IPS-18a (cell line): ENCODE data around the gene PSAT1.

ENCODE experiments used
- H3K27ac ChIP-seq: one replicate; pipeline ENCODE4 v1.5.1; 2013; ENCODE audit warnings: low read length
- H3K27me3 ChIP-seq: one replicate; pipeline ENCODE4 v1.6.1; 2013; ENCODE audit warnings: mild to moderate bottlenecking, low read length; ENCODE audit not compliant: control insufficient read depth, insufficient read depth
- H3K36me3 ChIP-seq: one replicate; pipeline ENCODE4 v1.6.1; 2013; ENCODE audit warnings: low read depth, low read length; ENCODE audit not compliant: control insufficient read depth
- H3K4me1 ChIP-seq: one replicate; pipeline ENCODE4 v1.6.1; 2013; ENCODE audit warnings: low read depth, low read length; ENCODE audit not compliant: control insufficient read depth
- H3K4me3 ChIP-seq: one replicate; pipeline ENCODE4 v1.5.1; 2013; ENCODE audit warnings: low read length
- H3K9ac ChIP-seq: one replicate; pipeline ENCODE4 v1.6.1; 2013; ENCODE audit warnings: mild to moderate bottlenecking, low read length, moderate library complexity
- H3K9me3 ChIP-seq: one replicate; pipeline ENCODE4 v1.6.1; 2013; ENCODE audit warnings: low read depth, low read length; ENCODE audit not compliant: control insufficient read depth

Gene PSAT1

DNA sequence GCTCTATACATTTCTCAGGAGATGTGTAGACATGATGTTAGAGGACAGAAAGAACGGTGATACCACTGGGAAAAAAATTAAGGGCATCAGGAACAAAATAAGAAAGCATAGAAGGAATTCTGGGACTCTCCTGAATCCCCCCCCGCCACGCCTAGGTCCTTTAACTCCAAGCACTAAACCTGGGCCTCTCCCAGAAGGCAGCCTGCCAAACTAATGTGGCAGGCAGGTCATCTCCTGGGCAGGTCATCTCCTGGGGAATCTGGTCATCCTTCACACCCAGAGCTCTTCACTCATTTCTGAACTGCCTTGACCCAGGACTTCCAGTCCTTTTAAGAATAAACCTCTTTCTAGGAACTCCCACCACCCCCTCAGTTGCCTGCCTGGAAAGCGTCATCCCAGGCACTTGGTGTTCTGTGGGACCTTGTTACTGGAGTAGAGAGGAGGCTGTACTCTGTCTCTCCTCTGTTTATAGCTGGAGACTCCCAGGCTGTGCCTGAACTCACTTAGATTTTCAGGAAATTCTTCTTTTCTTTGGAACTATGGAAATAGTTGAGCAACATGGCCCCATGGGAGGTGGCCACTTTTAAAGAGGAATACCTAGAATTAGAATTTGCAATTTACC is 24.1 kb downstream of the PSAT1 start:
- Histone ChIP-seq H3K27ac (no peak overlapping the region), H3K36me3 (peaks cover 90% of the 10 kb centered on the region), H3K9ac (no peak overlapping the region), H3K4me3 (no peak overlapping the region), H3K27me3 (no peaks in the 10 kb centered on the region), H3K4me1 (no peaks in the 10 kb centered on the region), H3K9me3 (no peaks in the 10 kb centered on the region)

DNA sequence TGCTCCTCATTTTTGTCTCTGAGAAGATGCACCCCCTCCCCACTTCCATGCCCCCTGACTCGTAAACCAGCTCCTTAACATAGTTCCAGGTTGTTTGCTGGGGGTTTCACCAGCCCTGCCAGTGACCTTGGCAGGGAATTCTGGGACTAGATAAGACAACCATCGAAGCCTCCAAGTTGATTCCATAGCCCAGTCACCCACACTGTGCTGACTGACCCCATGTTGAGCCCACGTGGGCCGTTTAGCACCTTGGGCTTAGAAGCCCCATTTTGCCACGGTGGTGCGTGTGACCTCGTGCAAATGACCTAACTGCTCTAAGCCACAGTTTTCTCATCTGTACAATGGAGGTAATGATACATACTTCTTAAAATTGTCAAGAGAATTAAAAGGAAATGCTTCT is 24.6 kb downstream of the PSAT1 start:
- Histone ChIP-seq H3K27ac (no peak overlapping the region), H3K9me3 (no peaks in the 10 kb centered on the region), H3K36me3 (peaks cover 90% of the 10 kb centered on the region), H3K4me3 (no peak overlapping the region), H3K4me1 (no peaks in the 10 kb centered on the region), H3K27me3 (no peaks in the 10 kb centered on the region), H3K9ac (no peak overlapping the region)

DNA sequence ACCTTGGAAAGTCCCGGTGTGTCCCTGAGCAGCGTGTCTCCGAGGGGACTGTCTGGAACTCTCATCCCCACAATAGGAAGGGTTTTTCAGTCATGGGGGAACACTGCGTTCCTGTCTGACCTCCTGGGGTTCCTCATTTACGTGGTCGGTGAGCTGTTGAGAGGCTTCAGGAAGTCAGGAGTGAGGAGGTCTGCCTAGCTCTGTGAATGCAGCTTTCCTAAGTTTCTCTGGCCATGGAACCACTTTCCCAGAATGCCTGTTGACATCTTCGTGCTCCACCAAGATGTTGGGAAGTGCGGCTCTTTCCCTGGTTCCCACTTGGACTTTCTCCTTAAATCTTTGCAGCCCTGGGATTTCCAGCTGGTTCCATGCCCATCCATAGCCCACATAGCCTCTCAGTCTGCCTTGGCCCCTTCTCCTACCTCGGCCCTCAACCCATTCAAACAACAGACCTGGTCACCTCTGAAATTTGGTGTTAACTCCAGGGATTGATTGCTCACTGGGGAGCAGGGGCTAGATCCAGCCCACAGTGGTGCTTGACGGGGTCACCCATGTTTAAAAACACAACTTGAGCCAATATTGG is 27.2 kb downstream of the PSAT1 start:
- no peak overlapping the region for H3K27ac ChIP-seq
- no peak overlapping the region for H3K4me3 ChIP-seq
- no peaks in the 10 kb centered on the region for H3K9me3 ChIP-seq
- peaks cover 87% of the 10 kb centered on the region for H3K36me3 ChIP-seq
- no peaks in the 10 kb centered on the region for H3K4me1 ChIP-seq
- H3K27me3 ChIP-seq = no peaks in the 10 kb centered on the region
- H3K9ac ChIP-seq = no peak overlapping the region

DNA sequence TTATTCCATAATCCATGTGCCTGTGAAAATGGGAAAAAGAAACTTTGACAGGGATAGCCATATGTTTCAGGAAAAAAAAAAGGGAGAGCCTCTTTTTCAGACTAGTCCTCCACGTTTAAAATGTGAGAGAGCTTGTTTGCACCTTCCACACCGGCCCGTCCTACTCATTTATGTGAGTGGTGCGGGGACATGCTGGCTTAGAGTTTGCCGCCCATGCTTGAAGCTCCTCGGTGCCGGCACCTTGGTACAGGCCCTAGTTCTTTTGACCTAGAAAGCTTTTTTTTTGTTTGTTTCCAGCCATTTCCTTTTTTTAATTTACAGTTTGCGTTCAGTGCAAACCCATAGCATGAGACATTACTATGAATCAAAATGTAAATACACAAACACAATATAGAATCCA is 27.8 kb downstream of the PSAT1 start:
- Histone ChIP-seq H3K36me3 (peaks cover 85% of the 10 kb centered on the region), H3K4me3 (no peak overlapping the region), H3K4me1 (no peaks in the 10 kb centered on the region), H3K27ac (no peak overlapping the region), H3K9me3 (no peaks in the 10 kb centered on the region), H3K9ac (no peak overlapping the region), H3K27me3 (no peaks in the 10 kb centered on the region)

DNA sequence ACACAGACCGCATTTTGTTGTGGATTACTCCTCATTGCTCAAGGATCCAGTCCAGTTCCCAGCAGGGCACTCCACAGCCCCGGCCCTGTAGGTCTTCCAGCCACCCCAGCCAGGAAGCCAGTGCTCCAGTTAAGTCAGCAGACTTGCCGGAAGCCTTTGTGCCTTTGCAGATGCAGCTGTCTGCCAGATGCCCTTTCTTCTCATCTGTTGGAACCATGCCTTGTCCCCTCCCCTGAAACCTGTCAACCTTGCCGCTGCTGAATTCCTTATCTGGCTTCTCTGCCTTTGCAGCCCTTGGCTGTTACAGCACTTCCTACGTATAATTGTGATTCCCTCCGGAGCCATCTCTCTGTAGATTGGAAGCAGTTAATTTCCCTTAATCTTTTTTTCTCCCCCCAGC is 28.4 kb downstream of the PSAT1 start:
- Histone ChIP-seq H3K27ac (no peak overlapping the region), H3K9ac (no peak overlapping the region), H3K4me1 (no peaks in the 10 kb centered on the region), H3K9me3 (no peaks in the 10 kb centered on the region), H3K4me3 (no peak overlapping the region), H3K36me3 (peaks cover 83% of the 10 kb centered on the region), H3K27me3 (no peaks in the 10 kb centered on the region)

DNA sequence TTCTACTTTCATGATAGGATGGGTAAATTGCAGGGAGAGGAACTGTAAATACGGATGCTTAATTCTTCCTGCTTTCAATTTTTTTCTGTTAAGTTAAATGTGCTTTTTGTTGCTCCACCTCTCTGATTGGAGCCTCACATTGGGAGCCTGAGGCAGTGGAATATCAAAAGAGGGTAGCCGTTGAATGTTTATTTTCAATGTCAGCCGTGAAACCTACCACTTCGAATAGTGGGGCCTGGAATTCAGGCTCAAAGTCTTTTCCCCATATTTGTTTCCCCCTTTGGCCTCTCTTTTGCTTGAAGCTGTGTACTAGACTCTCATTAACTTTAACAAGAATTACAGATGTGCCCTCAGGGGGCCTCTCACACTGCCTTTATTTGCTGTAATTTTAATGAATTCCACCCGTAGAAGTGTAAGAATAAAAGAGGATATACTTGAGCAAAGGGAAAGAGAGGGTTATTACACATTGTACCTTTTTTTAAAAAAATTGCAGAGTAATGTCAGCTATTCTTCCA is 29.0 kb downstream of the PSAT1 start:
- H3K27me3 ChIP-seq = no peaks in the 10 kb centered on the region
- H3K4me1 ChIP-seq = no peaks in the 10 kb centered on the region
- no peaks in the 10 kb centered on the region for H3K9me3 ChIP-seq
- H3K9ac ChIP-seq = no peak overlapping the region
- H3K36me3 ChIP-seq = peaks cover 78% of the 10 kb centered on the region
- no peak overlapping the region for H3K4me3 ChIP-seq
- H3K27ac ChIP-seq = no peak overlapping the region

DNA sequence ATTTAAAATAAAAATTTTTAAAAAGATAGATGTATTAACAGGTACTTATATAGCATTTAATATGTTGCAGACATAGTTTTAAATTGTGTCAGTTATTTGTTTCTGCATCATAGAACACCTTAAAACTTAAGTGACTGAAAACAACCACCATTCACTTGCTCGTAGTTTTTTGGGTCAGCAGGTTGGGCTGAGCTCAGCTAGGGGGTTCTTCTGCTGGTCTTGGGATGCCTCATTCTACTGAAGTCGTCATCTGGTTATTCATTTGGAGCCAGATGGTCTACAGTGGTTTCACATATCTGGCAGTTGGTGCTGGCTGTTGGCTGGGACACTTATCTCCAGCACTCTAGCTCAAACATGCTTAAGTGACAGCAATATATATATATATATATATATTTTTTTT is 29.6 kb downstream of the PSAT1 start:
- H3K36me3 ChIP-seq = peaks cover 71% of the 10 kb centered on the region
- no peak overlapping the region for H3K27ac ChIP-seq

DNA sequence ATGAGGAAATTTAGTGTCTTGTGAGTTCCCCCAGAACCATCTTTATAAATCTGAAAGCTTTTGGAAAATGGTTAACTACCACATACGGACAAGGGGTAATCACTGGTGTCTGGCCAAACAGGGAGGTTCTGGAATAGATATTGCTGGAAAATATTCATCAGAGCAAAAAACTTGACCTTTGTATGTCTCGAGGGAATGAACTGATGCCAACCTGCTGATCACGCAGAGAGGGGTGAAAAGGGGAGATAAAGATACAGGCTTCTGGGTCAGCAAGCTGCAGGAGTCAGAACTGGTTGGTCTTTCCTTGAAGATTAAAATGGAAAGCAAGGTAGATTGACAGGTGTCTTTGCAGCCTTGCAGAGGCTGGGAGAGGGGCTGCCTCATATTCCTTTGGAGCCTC is 35.5 kb downstream of the PSAT1 start:
- H3K27me3 ChIP-seq = no peaks in the 10 kb centered on the region
- no peaks in the 10 kb centered on the region for H3K4me1 ChIP-seq
- peaks cover 26% of the 10 kb centered on the region for H3K36me3 ChIP-seq
- no peak overlapping the region for H3K9ac ChIP-seq
- H3K9me3 ChIP-seq = peaks cover 7% of the 10 kb centered on the region
- no peak overlapping the region for H3K27ac ChIP-seq
- H3K4me3 ChIP-seq = no peak overlapping the region

More for the DNA sequence above, 29.6 kb downstream of the PSAT1 start:
- Histone ChIP-seq H3K4me3 (no peak overlapping the region), H3K27me3 (no peaks in the 10 kb centered on the region), H3K9ac (no peak overlapping the region), H3K9me3 (no peaks in the 10 kb centered on the region), H3K4me1 (no peaks in the 10 kb centered on the region)

DNA sequence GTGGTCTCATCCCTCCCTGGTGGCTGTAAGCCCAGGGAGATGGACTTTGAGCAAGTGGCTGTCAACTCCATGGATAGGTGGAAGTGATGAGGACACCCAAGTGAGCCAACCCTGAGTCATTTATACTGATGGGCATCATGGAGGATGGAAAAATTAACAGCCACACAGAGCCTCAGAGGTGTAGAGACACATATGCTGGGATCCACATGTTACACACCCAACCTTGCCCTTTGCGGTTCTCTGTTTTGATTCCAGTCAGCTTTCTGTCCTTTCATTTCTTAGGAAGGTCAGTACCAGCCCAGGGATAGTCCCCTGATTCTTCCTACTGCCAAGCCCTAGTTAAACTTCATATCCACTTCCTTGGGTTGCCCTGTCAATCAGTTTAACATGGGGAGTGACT is 51.9 kb downstream of the PSAT1 start:
- Histone ChIP-seq H3K9me3 (no peaks in the 10 kb centered on the region), H3K27ac (no peak overlapping the region), H3K36me3 (no peaks in the 10 kb centered on the region), H3K4me3 (no peak overlapping the region), H3K27me3 (no peaks in the 10 kb centered on the region), H3K4me1 (no peaks in the 10 kb centered on the region), H3K9ac (no peak overlapping the region)

DNA sequence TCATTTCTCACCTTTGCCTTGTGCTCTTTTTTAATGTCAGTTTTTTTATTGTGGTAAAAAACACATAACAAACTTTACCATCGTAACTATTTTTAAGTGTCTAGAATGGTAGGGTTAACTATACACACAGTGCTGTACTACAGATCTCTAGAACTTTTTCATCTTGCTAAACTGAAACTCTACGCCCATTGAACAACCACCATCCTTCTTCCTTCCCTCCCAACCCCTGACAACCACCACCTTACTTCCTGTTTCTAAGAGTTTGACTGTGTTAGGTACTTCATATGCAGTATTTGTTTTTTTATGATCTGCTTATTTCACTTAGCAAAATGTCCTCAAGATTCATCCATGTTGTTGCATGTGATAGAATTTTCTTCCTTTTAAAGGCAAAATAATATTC is 54.9 kb downstream of the PSAT1 start:
- Histone ChIP-seq H3K9me3 (no peaks in the 10 kb centered on the region), H3K9ac (no peak overlapping the region), H3K36me3 (no peaks in the 10 kb centered on the region), H3K27ac (no peak overlapping the region), H3K4me3 (no peak overlapping the region), H3K4me1 (no peaks in the 10 kb centered on the region), H3K27me3 (no peaks in the 10 kb centered on the region)

DNA sequence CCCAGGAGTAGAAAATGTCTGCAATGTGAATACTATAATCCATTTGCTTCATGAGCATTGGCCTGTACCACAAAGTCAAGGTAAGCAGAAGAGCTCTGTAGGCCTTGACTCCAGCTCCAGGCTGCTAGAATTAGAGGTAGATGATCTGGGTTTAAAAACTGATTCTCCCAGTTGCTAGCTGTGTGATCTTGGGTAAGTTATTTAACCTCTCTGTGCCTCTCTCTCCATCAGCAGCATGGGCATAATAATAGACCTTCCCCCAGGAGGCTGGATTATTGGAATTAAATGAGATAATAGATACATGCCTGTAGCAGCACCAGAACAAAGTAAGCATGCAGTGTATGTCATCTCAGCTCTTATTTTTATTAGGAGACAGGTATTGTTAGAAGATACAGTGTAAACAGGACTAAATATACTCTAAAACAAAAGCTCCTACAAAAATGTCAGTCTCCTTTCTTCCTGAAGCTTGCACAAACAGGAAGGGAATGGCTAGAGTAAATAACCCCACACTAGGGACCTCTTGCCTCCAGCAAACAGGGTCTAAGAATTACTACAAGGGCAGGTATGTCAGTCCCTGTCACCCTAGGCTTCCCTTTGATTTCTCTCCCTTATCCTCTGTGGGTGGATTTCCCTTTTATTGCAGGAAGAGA is 57.5 kb downstream of the PSAT1 start:
- Histone ChIP-seq H3K9me3 (no peaks in the 10 kb centered on the region), H3K9ac (no peak overlapping the region), H3K27ac (no peak overlapping the region), H3K27me3 (no peaks in the 10 kb centered on the region), H3K4me3 (no peak overlapping the region), H3K36me3 (no peaks in the 10 kb centered on the region), H3K4me1 (no peaks in the 10 kb centered on the region)

DNA sequence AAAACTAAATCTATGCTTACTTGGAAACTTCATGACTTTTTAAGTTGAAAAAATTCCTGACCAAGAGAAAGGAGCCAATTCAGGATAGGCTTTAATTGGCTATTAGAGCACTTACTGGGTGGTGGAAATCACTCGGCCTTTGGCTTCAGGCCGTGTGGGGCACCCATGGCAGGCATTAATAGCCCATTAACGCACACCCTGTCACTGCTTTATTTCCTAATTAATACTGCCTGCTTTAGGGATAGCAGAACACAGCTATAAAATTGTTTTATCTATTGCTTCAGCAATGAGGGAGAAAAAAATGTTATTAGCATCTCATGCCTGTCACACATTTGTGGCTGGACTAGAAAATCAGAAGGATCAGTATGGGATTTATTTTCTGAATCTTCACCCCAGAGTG is 58.1 kb downstream of the PSAT1 start:
- Histone ChIP-seq H3K9me3 (no peaks in the 10 kb centered on the region), H3K4me1 (no peaks in the 10 kb centered on the region), H3K27me3 (no peaks in the 10 kb centered on the region), H3K9ac (no peak overlapping the region), H3K36me3 (no peaks in the 10 kb centered on the region), H3K4me3 (no peak overlapping the region), H3K27ac (no peak overlapping the region)
